Skin of body (tissue), 2 donors: ENCODE data around the gene AGAP1. TPM values are rescaled to one million over a fixed set of nuclear protein-coding genes. Genes with fewer than 3 reads are reported as not detected.

Source experiments
- DNase-seq: peaks from one replicate; lab custom pipeline; 2025; lab: John Stamatoyannopoulos, UW
- total RNA-seq: library from RNA; depleted of rRNA; stranded (reverse); fragments of >200 nt; gene quantifications from one replicate; pipeline ENCODE4 v1.2.3, GENCODE V29; 2014

Gene AGAP1
- total RNA-seq, 1 donor from 2014 or later, result 25.6 TPM

- no peak for DNase-seq
Observed at GRCh38 chr2:235981631-235982030, 487.8 kb downstream of the AGAP1 start.

DNA sequence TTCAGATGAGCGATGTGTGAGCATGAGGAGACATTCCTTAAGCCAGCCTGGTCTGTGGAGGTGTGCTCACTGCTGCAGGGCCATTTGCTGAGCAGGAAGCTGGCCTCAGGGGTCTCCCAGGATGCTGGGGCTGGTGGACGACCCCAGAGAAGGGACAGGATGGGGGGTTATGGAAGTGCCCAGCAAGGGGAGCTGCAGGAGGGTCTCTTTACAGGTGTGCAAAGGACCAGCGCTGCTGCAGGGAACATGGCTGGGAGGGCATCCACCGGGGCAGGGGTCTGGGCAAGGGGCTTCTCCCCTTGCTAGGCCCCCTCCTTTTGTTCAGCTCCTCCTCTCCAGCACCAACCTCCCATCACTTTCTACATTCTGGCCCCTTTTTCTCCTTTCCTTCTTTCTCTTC is 489.2 kb downstream of the AGAP1 start:
- DNase-seq, result no peak

GRCh38 chr2:235984552-235984951 is 490.7 kb downstream of the AGAP1 start:
- DNase-seq, result no peak

DNA sequence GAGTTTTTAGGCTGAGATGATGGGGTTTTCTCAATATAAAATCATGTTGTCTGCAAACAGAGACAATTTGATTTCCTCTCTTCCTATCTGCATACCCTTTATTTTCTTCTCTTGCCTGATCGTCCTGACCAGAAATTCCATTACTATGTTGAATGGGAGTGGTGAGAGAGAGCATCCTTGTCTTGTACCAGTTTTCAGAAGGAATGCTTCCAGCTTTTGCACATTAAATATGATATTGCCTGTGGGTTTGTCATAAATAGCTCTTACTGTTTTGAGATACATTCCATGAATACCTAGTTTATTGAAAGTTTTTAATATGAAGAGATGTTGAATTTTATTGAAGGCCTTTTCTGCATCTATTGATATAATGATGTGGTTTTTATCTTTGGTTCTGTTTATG is 492.5 kb downstream of the AGAP1 start:
- no peak for DNase-seq

DNA sequence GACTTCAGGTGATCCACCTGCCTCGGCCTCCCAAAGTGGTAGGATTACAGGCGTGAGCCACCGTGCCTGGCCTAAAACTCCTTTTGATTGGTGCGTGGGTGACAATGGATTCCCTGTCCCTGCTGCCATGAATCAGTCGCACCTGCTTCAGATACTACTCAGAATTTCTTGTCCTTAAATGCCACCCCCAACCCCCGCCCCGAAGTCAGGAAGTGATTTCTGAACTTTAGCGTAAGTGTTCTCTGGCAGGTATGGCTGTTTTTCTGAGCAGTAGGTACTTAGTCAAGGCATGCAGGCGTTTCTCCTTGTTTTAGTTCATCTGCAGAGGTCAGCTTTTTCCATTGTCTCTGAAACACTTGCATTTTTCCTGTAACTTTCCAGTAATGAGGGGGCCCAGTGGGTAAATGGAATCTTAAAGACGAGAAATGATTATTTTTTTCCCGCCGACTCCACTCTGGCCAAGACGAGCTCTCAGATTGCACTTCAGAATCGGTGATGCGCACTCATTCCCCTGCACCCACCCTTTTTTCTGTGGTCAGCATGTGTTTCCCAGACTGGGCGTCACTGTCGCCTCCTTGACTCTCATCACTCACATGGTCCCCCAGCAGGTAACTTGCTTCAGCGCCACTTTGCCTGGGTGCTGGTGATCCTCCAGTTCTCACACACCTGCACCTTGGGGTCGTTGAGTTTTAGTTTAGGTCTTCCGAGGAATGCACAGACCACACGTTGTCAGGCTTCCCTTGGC is 494.6 kb downstream of the AGAP1 start:
- DNase-seq, result no peak

- DNase-seq, result no peak
Observed at GRCh38 chr2:235989591-235989990, 495.7 kb downstream of the AGAP1 start.

- DNase-seq, result no peak
Observed at GRCh38 chr2:235990344-235990743, 496.5 kb downstream of the AGAP1 start.

DNA sequence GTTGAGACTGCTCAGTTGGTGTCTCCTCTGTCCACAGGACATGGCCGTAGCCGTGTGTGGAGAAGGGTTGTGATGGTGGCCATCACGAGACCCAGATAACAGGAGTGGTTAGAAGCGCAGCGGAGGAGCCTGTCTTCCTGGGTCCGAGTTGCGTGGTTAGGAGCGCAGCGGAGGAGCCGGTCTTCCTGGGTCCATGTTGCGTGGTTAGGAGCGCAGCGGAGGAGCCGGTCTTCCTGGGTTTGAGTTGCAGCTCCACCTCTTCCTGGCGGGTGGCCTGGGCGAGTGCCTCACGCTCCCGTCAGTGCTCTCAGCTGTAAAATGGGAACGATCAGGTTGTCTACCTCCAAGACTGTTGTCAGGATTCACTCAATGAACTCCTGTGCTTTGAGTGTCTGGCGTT is 498.2 kb downstream of the AGAP1 start:
- DNase-seq, result no peak

DNA sequence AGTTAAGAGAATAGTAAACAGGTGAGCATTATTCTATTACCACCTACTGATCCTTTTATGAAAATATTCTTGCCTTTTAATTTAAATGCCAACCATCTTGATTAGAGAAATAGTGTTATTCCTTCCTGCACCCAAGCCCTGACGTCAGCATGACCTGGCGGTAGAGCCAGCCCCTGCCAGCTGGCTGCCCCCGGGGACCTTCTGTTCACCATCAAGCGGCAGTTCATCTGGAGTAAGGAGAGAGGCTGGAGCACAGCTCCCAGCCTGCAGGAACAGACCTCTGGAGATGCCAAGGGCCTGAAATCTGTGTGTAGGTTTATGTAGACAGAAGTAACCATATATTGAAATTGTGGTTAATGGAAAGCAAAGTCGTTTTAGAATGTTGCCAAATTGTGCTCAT is 502.6 kb downstream of the AGAP1 start:
- DNase-seq, result no peak

- no peak for DNase-seq
Observed at GRCh38 chr2:235999011-235999410, 505.2 kb downstream of the AGAP1 start.

GRCh38 chr2:236001166-236001828 is 507.5 kb downstream of the AGAP1 start:
- no peak for DNase-seq

GRCh38 chr2:236001854-236002253 is 508.0 kb downstream of the AGAP1 start:
- DNase-seq, result no peak

DNA sequence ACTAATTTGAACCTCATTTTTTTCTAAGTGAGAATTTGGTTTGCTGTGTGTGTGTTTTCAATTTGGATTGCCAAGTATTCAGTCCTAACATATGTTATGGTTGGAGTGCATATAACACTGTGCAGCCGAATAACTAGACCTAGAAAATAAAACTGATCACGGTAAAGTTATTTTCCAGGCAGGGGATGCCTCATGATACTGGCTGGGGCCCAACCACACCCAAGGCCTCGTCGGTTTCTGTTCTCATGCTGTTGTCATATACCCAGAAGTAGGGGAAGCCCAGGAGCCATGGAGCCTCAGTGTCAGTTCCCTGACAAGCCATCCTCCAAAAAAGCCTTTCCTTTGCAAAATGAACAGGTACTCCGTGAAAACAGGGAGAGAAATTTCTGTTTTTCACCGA is 514.2 kb downstream of the AGAP1 start:
- DNase-seq, result peak; percentile 53

- DNase-seq, result no peak
Observed at GRCh38 chr2:236008857-236009256, 515.0 kb downstream of the AGAP1 start.

DNA sequence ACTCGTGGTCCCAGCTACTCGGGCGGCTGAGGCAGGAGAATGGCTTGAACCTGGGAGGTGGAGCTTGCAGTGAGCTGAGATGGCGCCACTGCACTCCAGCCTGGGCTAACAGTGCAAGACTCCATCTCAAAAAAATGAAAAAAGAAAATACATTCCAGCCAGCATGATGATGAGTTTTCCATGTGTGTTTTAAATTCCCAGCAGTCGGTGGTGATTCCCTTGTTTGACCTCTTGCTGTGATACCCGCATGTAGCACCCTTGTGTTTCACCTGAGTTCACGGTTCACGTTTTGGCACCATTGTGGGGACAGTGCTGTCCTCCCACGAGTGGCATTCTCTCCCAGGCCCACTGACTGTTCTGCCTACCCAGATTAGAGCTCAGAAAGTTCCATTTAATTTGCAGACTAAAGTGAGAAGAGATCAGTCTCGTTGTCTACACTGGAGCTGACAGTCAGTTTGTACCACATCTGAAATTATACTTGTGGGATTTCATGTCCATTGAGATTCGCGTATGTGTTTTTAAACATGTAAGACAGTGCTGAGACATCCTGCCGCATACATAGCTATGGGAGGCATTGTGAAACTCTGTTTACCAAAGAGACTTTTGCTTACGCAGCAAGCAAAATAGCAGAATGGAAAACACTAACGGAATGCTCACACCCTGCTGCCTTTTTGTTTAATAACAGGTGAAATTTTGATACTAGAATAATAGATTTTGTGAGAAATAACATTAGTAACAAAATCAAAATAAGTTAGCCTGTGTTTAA is 517.3 kb downstream of the AGAP1 start:
- DNase-seq, result no peak

GRCh38 chr2:236012155-236012554 is 518.3 kb downstream of the AGAP1 start:
- no peak for DNase-seq

GRCh38 chr2:236014408-236015131 is 520.7 kb downstream of the AGAP1 start:
- DNase-seq, result no peak

- DNase-seq, result no peak
Observed at GRCh38 chr2:236015171-236015570, 521.3 kb downstream of the AGAP1 start.

- DNase-seq, result no peak
Observed at GRCh38 chr2:236016496-236016895, 522.7 kb downstream of the AGAP1 start.

DNA sequence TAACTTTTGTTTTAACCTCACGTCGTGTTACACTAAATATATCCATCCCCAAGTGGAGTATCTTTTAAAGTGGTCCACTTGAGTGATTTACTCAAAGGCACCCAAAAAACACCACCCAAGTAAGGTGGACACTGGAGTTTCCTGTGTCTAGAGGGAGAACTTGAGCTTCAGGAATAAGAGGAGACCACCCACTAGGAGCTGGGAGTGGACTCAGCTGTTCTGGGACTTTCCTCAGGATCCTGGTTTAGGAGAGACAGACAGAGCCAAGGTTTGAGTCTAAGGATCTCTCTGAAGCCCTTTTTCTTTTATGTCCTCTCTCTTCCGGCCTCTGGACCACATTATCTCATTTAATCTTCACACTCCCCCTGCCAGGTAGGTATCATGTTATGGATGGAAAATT is 523.6 kb downstream of the AGAP1 start:
- DNase-seq, result no peak

DNA sequence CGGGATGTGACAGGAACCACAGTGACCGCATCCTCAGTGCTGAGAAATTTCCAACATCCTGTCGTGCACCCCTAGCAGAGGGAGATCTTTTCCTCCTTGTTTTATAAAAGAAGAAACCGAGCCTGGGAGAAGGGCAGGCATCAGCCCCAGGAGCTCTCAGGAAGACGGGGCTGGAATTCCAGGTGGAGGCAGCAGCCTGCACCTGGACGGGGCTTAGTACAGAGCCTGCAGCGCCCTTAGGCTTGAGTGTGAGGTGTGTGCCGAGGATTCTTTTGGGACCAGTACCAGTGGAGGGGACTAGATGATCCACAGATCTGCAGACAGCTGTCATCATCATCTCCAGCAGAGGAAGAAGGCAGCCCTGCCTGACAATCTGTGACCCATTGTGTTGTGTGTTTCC is 525.6 kb downstream of the AGAP1 start:
- DNase-seq, result no peak
